ENCODE data around the gene TMEM109. TPM values are rescaled to one million over a fixed set of nuclear protein-coding genes. Genes with fewer than 3 reads are reported as not detected.

TMEM109 gene
- polyA plus RNA-seq, 1 donor from 2014 or later: 1.8 TPM

DNA sequence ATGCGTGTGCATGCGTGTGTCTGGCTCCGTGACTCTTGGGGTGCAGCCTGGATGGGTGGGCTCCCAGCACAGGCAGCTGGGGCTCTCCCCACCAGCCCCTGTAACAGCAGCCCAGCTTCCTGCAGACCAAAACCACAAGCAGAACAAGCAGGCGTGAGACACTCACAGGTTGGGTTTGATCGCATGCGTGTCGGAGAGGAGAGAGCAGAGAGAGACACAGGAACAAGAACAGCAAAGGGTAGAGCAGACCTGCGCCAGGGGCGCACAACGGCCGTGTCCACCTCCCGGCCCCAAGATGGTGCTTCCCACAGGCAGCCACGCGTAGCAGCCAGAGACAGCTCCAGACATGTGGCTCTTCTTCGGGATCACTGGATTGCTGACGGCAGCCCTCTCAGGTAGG, 57.6 kb downstream of the TMEM109 start, which contains the start of gene CD6:
Gene CD6 (plus strand): TSS at position 161 of the 400 bp plus-strand sequence. CDS start 186 bp downstream, at position 347.
- H4K20me1 ChIP-seq (ENCODE audit: insufficient read depth): no peaks in the 10 kb centered on the region
- no peaks in the 10 kb centered on the region for H3K79me2 ChIP-seq (replicated peaks; ENCODE audit: insufficient read depth, low read length)
- no peaks in the 10 kb centered on the region for H3K27me3 ChIP-seq (ENCODE audit: insufficient read depth, low read depth, low read length)
- H3K4me3 ChIP-seq (ENCODE audit: low read length): no peak within 1 kb of the TSS
- H3K36me3 ChIP-seq (ENCODE audit: insufficient read depth, low read length): no peaks in the 10 kb centered on the region
- H3K27ac ChIP-seq (ENCODE audit: low read length): no peak within 1 kb of the TSS
- TF ChIP-seq RAD21 (conservative IDR thresholded peaks at IDR 0.05) (no peak), EP300 (conservative IDR thresholded peaks at IDR 0.05; ENCODE audit: poor library complexity, severe bottlenecking) (no peak), EZH2 (IDR thresholded peaks at IDR 0.05; ENCODE audit: borderline replicate concordance, insufficient read depth, low read length, poor library complexity, severe bottlenecking) (no peak), POLR2AphosphoS5 (IDR thresholded peaks at IDR 0.05) (no peak), MXI1 (conservative IDR thresholded peaks at IDR 0.05; ENCODE audit: poor library complexity, severe bottlenecking) (no peak), TAF1 (IDR thresholded peaks at IDR 0.05; ENCODE audit: low read depth) (no peak), SMC3 (conservative IDR thresholded peaks at IDR 0.05; ENCODE audit: poor library complexity) (no peak)
- TF ChIP-seq, protein P1, sequence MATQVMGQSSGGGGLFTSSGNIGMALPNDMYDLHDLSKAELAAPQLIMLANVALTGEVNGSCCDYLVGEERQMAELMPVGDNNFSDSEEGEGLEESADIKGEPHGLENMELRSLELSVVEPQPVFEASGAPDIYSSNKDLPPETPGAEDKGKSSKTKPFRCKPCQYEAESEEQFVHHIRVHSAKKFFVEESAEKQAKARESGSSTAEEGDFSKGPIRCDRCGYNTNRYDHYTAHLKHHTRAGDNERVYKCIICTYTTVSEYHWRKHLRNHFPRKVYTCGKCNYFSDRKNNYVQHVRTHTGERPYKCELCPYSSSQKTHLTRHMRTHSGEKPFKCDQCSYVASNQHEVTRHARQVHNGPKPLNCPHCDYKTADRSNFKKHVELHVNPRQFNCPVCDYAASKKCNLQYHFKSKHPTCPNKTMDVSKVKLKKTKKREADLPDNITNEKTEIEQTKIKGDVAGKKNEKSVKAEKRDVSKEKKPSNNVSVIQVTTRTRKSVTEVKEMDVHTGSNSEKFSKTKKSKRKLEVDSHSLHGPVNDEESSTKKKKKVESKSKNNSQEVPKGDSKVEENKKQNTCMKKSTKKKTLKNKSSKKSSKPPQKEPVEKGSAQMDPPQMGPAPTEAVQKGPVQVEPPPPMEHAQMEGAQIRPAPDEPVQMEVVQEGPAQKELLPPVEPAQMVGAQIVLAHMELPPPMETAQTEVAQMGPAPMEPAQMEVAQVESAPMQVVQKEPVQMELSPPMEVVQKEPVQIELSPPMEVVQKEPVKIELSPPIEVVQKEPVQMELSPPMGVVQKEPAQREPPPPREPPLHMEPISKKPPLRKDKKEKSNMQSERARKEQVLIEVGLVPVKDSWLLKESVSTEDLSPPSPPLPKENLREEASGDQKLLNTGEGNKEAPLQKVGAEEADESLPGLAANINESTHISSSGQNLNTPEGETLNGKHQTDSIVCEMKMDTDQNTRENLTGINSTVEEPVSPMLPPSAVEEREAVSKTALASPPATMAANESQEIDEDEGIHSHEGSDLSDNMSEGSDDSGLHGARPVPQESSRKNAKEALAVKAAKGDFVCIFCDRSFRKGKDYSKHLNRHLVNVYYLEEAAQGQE (IDR thresholded peaks at IDR 0.05; ENCODE audit: borderline replicate concordance): no peak
- TF ChIP-seq, protein P2, sequence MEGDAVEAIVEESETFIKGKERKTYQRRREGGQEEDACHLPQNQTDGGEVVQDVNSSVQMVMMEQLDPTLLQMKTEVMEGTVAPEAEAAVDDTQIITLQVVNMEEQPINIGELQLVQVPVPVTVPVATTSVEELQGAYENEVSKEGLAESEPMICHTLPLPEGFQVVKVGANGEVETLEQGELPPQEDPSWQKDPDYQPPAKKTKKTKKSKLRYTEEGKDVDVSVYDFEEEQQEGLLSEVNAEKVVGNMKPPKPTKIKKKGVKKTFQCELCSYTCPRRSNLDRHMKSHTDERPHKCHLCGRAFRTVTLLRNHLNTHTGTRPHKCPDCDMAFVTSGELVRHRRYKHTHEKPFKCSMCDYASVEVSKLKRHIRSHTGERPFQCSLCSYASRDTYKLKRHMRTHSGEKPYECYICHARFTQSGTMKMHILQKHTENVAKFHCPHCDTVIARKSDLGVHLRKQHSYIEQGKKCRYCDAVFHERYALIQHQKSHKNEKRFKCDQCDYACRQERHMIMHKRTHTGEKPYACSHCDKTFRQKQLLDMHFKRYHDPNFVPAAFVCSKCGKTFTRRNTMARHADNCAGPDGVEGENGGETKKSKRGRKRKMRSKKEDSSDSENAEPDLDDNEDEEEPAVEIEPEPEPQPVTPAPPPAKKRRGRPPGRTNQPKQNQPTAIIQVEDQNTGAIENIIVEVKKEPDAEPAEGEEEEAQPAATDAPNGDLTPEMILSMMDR (IDR thresholded peaks at IDR 0.05; ENCODE audit: poor library complexity, severe bottlenecking): no peak
- no peaks in the 10 kb centered on the region for H3K9me2 ChIP-seq (ENCODE audit: insufficient read depth, low read length)
- H3K9me3 ChIP-seq (ENCODE audit: low read length): no peaks in the 10 kb centered on the region
- no peak within 1 kb of the TSS for H2AFZ ChIP-seq (ENCODE audit: low read depth, low read length)
- H3K4me2 ChIP-seq (ENCODE audit: low read length): no peak within 1 kb of the TSS
- no peak within 1 kb of the TSS for H3K9ac ChIP-seq (ENCODE audit: low read length)
- no peaks in the 10 kb centered on the region for H3F3A ChIP-seq (ENCODE audit: insufficient read depth, low read length, poor library complexity, severe bottlenecking)

DNA sequence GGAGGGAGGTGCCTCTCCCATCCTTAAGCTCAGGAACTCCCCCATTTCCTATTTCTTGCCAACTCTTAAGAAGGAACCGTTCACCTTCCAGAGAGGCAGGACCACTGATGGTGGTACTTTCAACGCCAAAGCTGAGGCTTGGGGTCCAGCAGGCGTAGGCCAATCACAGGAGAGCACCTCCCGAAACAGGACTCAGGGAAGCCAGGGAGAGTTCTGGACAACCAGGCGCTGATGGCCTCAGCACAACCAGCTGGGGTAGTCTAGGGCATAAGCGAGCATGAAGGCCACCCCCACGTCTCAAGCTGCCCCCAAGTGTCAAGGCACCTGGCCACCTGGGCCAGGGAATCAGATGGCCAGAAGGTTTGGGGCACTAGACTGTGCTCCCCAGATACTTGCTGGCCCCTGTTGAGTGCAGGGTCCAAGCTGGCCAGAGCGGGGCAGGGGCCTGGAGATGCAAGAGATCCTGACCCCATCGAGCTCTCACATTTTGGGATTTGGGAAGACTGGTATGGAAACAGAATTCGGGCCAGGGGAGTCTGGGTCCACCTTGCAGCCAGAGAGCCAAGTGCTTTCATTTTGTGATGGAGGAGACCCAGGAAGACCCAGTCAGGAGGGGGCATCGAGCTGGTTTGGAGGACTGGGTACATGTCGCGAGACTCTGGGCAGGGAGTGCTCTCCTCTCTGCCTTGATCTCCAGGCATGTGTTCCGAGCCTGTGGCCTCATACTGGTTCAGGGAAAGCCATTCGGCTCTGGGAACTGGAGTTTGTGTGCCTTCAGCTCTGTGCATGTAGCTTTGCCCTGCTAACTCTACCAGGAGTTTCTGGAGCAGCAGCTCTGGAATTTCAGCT, 58.4 kb downstream of the TMEM109 start:
- H2AFZ ChIP-seq (ENCODE audit: low read depth, low read length): no peak overlapping the region
- H3K79me2 ChIP-seq (replicated peaks; ENCODE audit: insufficient read depth, low read length): no peaks in the 10 kb centered on the region
- no peaks in the 10 kb centered on the region for H3K36me3 ChIP-seq (ENCODE audit: insufficient read depth, low read length)
- H3K4me3 ChIP-seq (ENCODE audit: low read length): no peak overlapping the region
- H3K9me2 ChIP-seq (ENCODE audit: insufficient read depth, low read length): no peaks in the 10 kb centered on the region
- H3K9ac ChIP-seq (ENCODE audit: low read length): no peak overlapping the region
- no peaks in the 10 kb centered on the region for H3K27me3 ChIP-seq (ENCODE audit: insufficient read depth, low read depth, low read length)
- no peak overlapping the region for H3K4me2 ChIP-seq (ENCODE audit: low read length)
- no peaks in the 10 kb centered on the region for H3K9me3 ChIP-seq (ENCODE audit: low read length)
- H3K27ac ChIP-seq (ENCODE audit: low read length): no peak overlapping the region
- H3F3A ChIP-seq (ENCODE audit: insufficient read depth, low read length, poor library complexity, severe bottlenecking): no peaks in the 10 kb centered on the region
- TF ChIP-seq, protein P1 (IDR thresholded peaks at IDR 0.05; ENCODE audit: borderline replicate concordance): no peak
- no peak for TF ChIP-seq MXI1 (conservative IDR thresholded peaks at IDR 0.05; ENCODE audit: poor library complexity, severe bottlenecking)
- TF ChIP-seq POLR2AphosphoS5 (IDR thresholded peaks at IDR 0.05): no peak
- no peak for TF ChIP-seq RAD21 (conservative IDR thresholded peaks at IDR 0.05)
- no peak for TF ChIP-seq SMC3 (conservative IDR thresholded peaks at IDR 0.05; ENCODE audit: poor library complexity)
- TF ChIP-seq EP300 (conservative IDR thresholded peaks at IDR 0.05; ENCODE audit: poor library complexity, severe bottlenecking): no peak
- TF ChIP-seq TAF1 (IDR thresholded peaks at IDR 0.05; ENCODE audit: low read depth): no peak
- no peak for TF ChIP-seq EZH2 (IDR thresholded peaks at IDR 0.05; ENCODE audit: borderline replicate concordance, insufficient read depth, low read length, poor library complexity, severe bottlenecking)
- TF ChIP-seq, protein P2 (IDR thresholded peaks at IDR 0.05; ENCODE audit: poor library complexity, severe bottlenecking): no peak
- H4K20me1 ChIP-seq (ENCODE audit: insufficient read depth): no peaks in the 10 kb centered on the region

Measured in neural cell (in vitro differentiated cells).